Subcutaneous adipose tissue (tissue), 4 donors: ENCODE results near the gene ADAM12. TPM values are rescaled to one million over a fixed set of nuclear protein-coding genes. Genes with fewer than 3 reads are reported as not detected.

ENCODE experiments used
- total RNA-seq, 4 donors: library from RNA; depleted of rRNA; stranded (reverse); fragments of >200 nt; gene quantifications; one replicate each; pipeline ENCODE4 v1.1.0, GENCODE V29; 2016
- TF ChIP-seq, protein P1 (sequence below): fragments of 450-650 bp; IDR thresholded peaks from one replicate; pipeline ENCODE4 v1.5.1; 2016; ENCODE audit warnings: low read depth, mild to moderate bottlenecking, control low read depth, antibody characterized with exemption, moderate library complexity

ADAM12 gene
- total RNA-seq, 4 donors from 2014 or later = 11.5 to 20.4 (median 14.5) TPM

DNA sequence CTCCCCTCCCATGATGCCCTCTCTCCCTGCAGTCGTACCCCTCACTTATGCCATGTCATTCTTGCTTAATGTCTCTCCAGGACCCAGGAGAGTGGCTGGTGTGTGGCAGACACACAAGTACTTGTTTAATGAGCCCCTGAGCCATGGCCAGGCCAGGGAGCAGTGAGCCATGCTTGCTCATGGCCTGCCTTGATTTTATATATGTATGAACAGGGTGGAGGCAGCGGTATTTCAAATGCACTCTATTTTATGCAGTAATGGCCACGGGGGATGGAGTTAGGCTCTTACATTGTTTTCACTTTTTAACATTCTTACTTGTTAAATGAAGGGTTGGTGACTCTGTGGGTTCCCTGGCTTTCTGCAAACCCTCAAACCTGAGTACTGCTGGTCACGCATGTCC, 347.2 kb downstream of the ADAM12 start:
- TF ChIP-seq, protein P1, sequence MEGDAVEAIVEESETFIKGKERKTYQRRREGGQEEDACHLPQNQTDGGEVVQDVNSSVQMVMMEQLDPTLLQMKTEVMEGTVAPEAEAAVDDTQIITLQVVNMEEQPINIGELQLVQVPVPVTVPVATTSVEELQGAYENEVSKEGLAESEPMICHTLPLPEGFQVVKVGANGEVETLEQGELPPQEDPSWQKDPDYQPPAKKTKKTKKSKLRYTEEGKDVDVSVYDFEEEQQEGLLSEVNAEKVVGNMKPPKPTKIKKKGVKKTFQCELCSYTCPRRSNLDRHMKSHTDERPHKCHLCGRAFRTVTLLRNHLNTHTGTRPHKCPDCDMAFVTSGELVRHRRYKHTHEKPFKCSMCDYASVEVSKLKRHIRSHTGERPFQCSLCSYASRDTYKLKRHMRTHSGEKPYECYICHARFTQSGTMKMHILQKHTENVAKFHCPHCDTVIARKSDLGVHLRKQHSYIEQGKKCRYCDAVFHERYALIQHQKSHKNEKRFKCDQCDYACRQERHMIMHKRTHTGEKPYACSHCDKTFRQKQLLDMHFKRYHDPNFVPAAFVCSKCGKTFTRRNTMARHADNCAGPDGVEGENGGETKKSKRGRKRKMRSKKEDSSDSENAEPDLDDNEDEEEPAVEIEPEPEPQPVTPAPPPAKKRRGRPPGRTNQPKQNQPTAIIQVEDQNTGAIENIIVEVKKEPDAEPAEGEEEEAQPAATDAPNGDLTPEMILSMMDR = no peak

DNA sequence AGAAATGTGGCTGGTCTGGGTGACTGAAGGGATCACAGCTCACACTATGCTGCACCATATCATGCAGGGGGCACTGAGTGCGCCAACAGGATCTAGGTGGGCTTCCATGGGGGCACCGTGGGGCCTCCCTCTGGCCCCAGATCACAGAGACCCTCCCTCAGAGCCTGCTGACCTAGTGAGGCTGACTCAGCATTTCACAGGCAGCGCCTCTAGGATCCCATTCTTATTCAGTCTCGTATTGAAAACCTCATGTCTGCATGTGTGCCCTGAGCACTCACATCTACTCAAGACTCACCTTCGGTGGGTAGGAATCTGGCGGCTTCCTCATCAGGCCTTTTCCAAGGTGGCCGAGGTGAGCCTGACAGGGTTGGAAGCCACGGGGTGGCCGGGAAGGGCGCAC, 350.3 kb downstream of the ADAM12 start:
- TF ChIP-seq, protein P1 = no peak

DNA sequence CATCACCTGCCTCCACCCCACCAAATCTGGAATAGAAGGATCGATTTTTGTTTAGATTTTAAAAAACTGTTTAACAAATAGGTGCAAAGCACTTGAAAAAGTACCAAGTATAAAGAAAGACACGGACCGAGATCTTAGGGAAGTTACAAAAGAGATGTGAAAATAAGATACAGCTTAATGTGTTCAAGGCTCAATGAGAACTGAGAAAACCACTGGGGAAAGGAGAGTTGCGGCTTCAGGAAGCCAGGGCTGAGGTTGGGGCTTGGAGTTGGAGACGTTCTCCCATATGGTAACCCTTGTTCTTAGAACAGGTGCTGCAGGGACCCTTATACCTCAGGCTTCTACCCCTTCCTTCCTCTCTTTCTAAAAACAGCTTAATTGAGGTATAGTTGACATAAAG, 351.8 kb downstream of the ADAM12 start:
- TF ChIP-seq, protein P1 = no peak

DNA sequence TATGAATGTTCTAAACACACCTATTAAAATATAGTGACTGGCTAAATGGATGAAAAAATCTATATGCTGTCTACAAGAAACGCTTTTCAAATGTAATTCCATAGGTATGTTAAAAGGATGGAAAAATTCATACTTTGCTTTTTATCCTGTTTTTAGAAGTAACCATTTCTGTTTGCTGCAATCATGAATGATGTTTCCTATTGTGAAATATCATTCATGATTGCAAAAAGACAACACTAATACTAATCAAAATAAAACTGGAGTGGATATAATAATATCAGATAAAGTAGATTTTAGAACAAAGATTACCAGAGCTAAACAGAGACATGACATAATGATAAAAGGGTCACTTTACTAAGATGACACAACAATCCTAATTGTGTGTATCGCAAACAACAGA, 353.7 kb downstream of the ADAM12 start:
- TF ChIP-seq, protein P1 = no peak

DNA sequence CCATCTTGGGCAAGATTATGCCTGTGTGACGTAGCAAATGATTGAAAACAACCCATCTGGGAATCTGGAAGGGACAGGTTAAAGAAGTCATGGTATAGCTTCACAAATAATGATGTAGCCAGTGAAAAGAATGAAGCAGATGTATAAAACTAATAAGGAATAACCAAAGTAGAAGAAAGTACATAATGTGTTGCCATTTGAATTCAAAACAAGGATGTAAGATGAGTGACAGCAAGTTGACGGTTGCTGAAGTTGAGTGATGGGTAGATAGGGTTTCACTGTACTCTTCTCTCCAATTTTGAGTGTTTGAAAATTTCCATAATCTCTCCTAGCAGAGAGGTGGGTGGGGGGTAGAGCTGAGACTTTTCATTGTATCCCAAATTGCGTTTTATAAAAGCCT, 358.3 kb downstream of the ADAM12 start:
- TF ChIP-seq, protein P1 = no peak

DNA sequence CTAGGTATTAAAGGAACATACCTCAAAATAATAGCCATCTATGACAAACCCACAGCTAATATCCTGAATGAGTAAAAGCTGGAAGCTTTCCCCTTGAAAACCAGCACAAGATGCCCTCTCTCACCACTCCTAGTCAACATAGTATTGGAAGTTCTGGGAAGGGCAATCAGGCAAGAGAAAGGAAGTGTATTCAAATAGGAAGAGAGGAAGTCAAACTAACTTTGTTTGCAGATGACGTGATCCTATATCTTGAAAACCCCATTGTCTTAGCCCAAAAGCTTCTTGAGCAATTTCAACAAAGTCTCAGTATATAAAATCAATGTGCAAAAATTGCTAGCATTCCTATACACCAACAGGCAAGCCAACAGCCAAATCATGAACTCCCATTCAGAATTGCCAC, 360.6 kb downstream of the ADAM12 start:
- TF ChIP-seq, protein P1 = no peak

DNA sequence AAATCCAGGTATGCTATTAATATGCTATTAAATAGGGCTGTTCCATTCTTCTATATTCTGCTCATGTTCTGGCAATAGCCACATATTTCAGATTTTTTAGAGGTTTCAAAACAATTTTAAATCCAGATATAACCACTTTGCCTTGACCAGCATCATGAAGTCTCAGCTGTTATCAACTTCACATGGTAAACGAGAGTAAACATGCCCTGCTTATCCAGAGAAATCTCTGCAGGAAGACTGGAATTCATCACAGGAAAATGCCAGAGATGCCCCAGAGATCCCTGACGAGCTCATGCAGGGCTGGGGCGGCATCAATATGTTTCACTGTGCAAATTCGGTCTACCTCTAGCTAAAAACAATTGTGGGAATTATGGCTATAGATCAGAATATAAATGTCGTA, 365.4 kb downstream of the ADAM12 start:
- TF ChIP-seq, protein P1 = no peak
